Measurements from ENCODE around the gene NFKB1.

NFKB1 gene

DNA sequence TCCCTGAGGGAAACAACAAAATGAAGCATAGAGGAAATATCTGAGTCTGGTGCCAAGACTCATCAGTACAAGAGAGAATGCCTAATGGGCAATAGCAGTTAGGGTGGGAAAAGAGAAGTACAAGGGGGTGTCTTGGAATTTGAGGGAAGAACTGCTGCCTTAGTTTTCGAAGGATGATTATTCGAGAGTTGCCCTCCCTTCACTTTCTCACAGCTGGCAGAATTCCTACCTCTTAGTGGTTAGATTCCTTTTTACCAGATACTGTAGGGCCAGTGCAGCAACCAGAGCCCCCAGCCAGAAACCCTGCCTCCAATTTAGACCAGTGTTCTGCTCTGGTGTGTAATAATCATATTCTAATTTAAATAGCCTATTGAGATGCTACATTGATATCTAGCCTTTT lies 56.5 kb downstream of the NFKB1 start:
- no peak overlapping the region for H3K4me3 ChIP-seq (replicated peaks in 1 of 2; ENCODE audit: low read depth in 2 of 2, low read length in 2 of 2)
- TF ChIP-seq, protein P1, sequence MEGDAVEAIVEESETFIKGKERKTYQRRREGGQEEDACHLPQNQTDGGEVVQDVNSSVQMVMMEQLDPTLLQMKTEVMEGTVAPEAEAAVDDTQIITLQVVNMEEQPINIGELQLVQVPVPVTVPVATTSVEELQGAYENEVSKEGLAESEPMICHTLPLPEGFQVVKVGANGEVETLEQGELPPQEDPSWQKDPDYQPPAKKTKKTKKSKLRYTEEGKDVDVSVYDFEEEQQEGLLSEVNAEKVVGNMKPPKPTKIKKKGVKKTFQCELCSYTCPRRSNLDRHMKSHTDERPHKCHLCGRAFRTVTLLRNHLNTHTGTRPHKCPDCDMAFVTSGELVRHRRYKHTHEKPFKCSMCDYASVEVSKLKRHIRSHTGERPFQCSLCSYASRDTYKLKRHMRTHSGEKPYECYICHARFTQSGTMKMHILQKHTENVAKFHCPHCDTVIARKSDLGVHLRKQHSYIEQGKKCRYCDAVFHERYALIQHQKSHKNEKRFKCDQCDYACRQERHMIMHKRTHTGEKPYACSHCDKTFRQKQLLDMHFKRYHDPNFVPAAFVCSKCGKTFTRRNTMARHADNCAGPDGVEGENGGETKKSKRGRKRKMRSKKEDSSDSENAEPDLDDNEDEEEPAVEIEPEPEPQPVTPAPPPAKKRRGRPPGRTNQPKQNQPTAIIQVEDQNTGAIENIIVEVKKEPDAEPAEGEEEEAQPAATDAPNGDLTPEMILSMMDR (IDR thresholded peaks at IDR 0.05; ENCODE audit: low read depth, low read length): no peak
- no peak for DNase-seq (ENCODE audit: low read depth in 2 of 2)

DNA sequence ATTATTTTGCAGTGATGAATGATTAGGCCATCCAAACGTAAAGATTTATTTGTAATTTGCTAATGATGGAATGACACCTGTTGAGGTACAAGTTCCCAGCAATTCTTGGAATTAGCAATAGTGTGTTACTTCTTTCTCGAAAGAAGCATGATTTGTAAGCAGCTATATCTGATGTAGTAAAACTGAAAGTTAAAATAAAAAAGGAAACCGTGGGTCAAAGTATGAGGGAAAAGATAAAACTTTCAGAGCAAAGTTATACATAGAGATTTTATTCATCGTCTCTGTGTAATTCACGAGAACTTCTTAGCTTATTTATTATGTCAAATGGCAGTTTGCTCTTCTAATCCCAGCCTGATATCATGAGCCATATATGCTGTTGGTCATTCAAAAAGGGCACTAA lies 59.0 kb downstream of the NFKB1 start:
- TF ChIP-seq, protein P1 (IDR thresholded peaks at IDR 0.05; ENCODE audit: low read depth, low read length): no peak
- DNase-seq (ENCODE audit: low read depth in 2 of 2): no peak
- no peak overlapping the region for H3K4me3 ChIP-seq (replicated peaks in 1 of 2; ENCODE audit: low read depth in 2 of 2, low read length in 2 of 2)

DNA sequence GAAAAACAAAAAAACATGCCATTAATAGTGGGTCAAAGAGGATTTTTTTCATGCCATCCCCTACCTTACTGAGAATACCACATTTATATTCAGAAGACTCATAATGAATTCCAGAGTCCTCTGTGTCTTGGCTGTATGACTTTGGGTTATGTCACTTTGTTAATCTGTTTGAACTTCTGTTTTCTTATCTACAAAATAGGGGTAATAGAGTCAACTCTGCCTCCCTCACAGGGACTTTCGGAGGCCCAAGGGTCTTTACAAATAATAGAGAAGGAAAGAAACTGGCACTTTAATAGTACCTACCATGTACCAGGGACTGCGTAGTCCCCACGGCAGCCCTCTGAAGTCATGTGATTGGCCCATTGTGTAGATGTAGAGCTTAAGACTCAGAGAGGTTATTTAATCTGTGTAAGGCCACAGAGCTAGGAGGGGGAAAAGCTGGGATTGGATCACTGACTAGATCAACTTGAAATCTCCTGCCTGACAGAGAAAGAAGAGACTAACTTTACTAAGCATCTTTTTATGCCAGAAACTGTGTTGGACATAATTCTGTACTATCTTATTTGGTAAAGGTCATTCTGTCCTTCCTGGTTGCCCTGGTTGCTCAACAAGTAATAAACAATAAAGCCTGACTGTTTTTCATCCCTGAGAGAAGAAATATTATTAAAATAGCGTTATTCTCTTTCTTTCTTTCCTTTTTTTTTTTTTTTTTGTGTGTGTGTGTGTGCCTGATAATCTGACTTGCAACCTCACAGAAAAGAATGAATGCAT lies 59.6 kb downstream of the NFKB1 start:
- no peak overlapping the region for H3K4me3 ChIP-seq (replicated peaks in 1 of 2; ENCODE audit: low read depth in 2 of 2, low read length in 2 of 2)
- DNase-seq (ENCODE audit: low read depth in 2 of 2): peak in 1 of 2 donors; percentile 37
- TF ChIP-seq, protein P1 (IDR thresholded peaks at IDR 0.05; ENCODE audit: low read depth, low read length): no peak

DNA sequence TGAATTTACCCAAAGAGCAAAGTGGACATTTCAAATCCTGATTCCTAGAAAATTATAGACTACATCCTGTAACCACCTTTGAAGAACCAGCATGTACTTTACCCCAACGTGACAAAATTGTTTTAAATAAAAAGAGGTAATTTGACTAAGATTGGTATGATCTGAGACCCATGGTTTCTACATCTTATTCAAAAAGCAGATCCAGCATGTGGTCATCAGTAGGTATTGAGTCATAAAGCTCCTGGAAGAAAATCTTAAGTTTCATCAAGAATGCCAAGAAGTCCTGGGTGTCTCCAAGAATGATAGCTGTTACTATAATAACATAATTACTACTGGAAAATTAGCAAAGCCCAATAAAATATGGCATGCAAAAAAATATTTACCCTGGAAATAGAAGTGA lies 61.8 kb downstream of the NFKB1 start:
- H3K4me3 ChIP-seq (replicated peaks in 1 of 2; ENCODE audit: low read depth in 2 of 2, low read length in 2 of 2): no peak overlapping the region
- TF ChIP-seq, protein P1 (IDR thresholded peaks at IDR 0.05; ENCODE audit: low read depth, low read length): no peak
- peak in 1 of 2 donors; percentile 43 for DNase-seq (ENCODE audit: low read depth in 2 of 2)

DNA sequence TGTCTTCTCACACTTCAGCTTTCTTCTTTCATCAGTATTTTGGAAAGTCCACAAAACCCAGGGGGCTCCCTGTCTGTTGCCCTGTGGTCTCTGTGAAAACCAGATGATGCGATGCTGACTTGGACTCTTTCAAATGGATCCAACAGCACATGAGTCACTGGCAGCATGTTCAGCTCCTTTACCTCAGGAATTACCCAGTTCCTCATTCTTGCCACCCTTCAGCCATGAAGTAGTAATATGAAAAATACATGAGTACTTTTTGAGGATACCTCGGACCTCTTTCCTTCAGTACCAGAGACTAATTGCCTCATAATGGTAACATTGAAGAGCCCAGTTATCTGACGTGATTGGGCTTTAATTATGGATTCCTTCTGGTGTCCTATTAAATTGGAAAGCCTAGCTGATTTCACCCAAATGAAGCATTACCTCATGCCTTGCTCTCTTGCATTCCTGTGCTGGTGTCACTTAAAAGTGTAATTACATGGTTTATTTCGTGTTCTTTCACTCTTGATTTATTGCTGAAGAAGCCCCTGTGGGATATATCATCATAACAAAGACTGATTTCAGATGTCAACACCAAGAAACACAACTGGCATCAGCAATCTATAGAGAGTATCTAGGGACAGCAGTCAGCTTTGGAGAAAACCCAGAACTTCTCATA lies 63.4 kb downstream of the NFKB1 start:
- DNase-seq (ENCODE audit: low read depth in 2 of 2): peak; percentile 25 to 79
- H3K4me3 ChIP-seq (replicated peaks in 1 of 2; ENCODE audit: low read depth in 2 of 2, low read length in 2 of 2): no peak overlapping the region
- TF ChIP-seq, protein P1 (IDR thresholded peaks at IDR 0.05; ENCODE audit: low read depth, low read length): no peak

DNA sequence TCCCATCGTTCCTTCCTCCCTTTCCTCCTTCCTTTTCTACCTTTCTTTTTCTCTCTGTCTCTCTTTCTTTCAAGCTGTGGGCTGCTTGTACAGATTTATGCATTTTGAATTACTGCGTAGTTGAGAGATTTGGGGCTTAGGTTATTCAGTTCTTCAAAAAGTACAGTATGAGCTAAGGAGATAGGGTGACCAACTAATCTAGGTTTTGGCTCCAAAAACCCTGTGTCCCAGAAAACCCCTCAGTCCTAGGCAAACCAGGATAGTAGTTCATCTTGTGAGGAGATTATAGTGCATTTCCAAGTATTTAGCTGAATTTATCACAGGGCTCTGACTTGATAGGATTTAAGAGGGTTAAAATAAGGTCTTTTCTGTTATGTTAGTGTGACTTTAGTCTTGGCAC lies 64.5 kb downstream of the NFKB1 start:
- TF ChIP-seq, protein P1 (IDR thresholded peaks at IDR 0.05; ENCODE audit: low read depth, low read length): no peak
- H3K4me3 ChIP-seq (replicated peaks in 1 of 2; ENCODE audit: low read depth in 2 of 2, low read length in 2 of 2): no peak overlapping the region
- DNase-seq (ENCODE audit: low read depth in 2 of 2): no peak
